Liver (tissue), 9 donors: Measurements from ENCODE around the gene PLIN4. TPM values are rescaled to one million over a fixed set of nuclear protein-coding genes. Genes with fewer than 3 reads are reported as not detected.

Experiments
- DNase-seq: peaks from one replicate; pipeline ENCODE4 v3.0.0-alpha.2; 2017; ENCODE audit warnings: low spot score
- H3K27ac ChIP-seq, 2 donors: one replicate each; pipeline ENCODE4 v1.7.0; 2013; ENCODE audit warnings: inconsistent platforms in 2 of 2, low read length in 2 of 2, control low read depth in 1 of 2, low read depth in 1 of 2, mild to moderate bottlenecking in 1 of 2
- H3K27me3 ChIP-seq, 4 donors: one replicate each; pipeline versions ENCODE4 v1.6.1 to v1.7.0; 2013; ENCODE audit warnings: low read length in 3 of 4, inconsistent platforms in 1 of 4, mild to moderate bottlenecking in 1 of 4, moderate library complexity in 1 of 4; ENCODE audit not compliant: control insufficient read depth in 4 of 4, insufficient read depth in 4 of 4
- H3K36me3 ChIP-seq, 4 donors: one replicate each; pipeline versions ENCODE4 v1.6.1 to v1.7.0; 2013; ENCODE audit warnings: low read length in 3 of 4, mild to moderate bottlenecking in 3 of 4, low read depth in 1 of 4, moderate library complexity in 1 of 4; ENCODE audit not compliant: control insufficient read depth in 4 of 4, insufficient read depth in 3 of 4
- H3K4me1 ChIP-seq, 4 donors: one replicate each; pipeline versions ENCODE4 v1.6.1 to v1.7.0; 2013; ENCODE audit warnings: low read length in 3 of 4, mild to moderate bottlenecking in 3 of 4, moderate library complexity in 1 of 4; ENCODE audit not compliant: control insufficient read depth in 4 of 4, insufficient read depth in 4 of 4
- H3K4me3 ChIP-seq, 3 donors: one replicate each; pipeline versions ENCODE4 v1.6.1 to v1.7.0; 2013; ENCODE audit warnings: low read length in 3 of 3, control low read depth in 1 of 3, low read depth in 1 of 3, mild to moderate bottlenecking in 1 of 3
- H3K9ac ChIP-seq, 2 donors: one replicate each; pipeline ENCODE4 v1.7.0; 2013; ENCODE audit warnings: low read length in 2 of 2, mild to moderate bottlenecking in 2 of 2, moderate library complexity in 2 of 2, control low read depth in 1 of 2, low read depth in 1 of 2
- H3K9me3 ChIP-seq, 4 donors: one replicate each; pipeline versions ENCODE4 v1.6.1 to v1.7.0; 2013; ENCODE audit warnings: low read length in 3 of 4; ENCODE audit not compliant: control insufficient read depth in 4 of 4
- CTCF ChIP-seq: fragments of 150-350 bp; IDR thresholded peaks from 2 replicates; pipeline ENCODE4 v1.5.1; 2017; ENCODE audit warnings: improper control_type of control experiment, low read depth, low read length; ENCODE audit not compliant: missing input control
- EGR1 ChIP-seq, 2 donors: IDR thresholded peaks; 2 replicates each; pipeline ENCODE4 v1.6.1; 2016 to 2018; ENCODE audit warnings: antibody characterized with exemption in 2 of 2, low read depth in 2 of 2
- FOXA1 ChIP-seq: IDR thresholded peaks from 2 replicates; pipeline ENCODE4 v1.6.1; 2016; ENCODE audit warnings: antibody characterized with exemption
- FOXA2 ChIP-seq: IDR thresholded peaks from 2 replicates; pipeline ENCODE4 v1.6.1; 2016; ENCODE audit warnings: antibody characterized with exemption
- GABPA ChIP-seq, 2 donors: IDR thresholded peaks in 1 of 2; conservative IDR thresholded peaks in 1 of 2; 2 replicates each; pipeline ENCODE4 v1.6.1; 2016; ENCODE audit warnings: antibody characterized with exemption in 2 of 2, mild to moderate bottlenecking in 1 of 2, moderate library complexity in 1 of 2
- HNF4A ChIP-seq, 2 donors: conservative IDR thresholded peaks; 2 replicates each; pipeline ENCODE4 v1.6.1; 2016; ENCODE audit warnings: antibody characterized with exemption in 2 of 2, mild to moderate bottlenecking in 2 of 2
- HNF4G ChIP-seq: IDR thresholded peaks from 2 replicates; pipeline ENCODE4 v1.6.1; 2016; ENCODE audit warnings: antibody characterized with exemption
- JUND ChIP-seq, 2 donors: IDR thresholded peaks; 2 replicates each; pipeline ENCODE4 v1.6.1; 2016; ENCODE audit warnings: antibody characterized with exemption in 2 of 2
- NR2F2 ChIP-seq: IDR thresholded peaks from 2 replicates; pipeline ENCODE4 v1.6.1; 2016; ENCODE audit warnings: antibody characterized with exemption
- RAD21 ChIP-seq, 2 donors: IDR thresholded peaks; 2 replicates each; pipeline ENCODE4 v1.6.1; 2016; ENCODE audit warnings: antibody characterized with exemption in 2 of 2, mild to moderate bottlenecking in 2 of 2
- RXRA ChIP-seq, 2 donors: IDR thresholded peaks; 2 replicates each; pipeline ENCODE4 v1.6.1; 2017 to 2018; ENCODE audit warnings: antibody characterized with exemption in 2 of 2, mild to moderate bottlenecking in 1 of 2
- SP1 ChIP-seq: IDR thresholded peaks from 2 replicates; pipeline ENCODE4 v1.6.1; 2018; ENCODE audit warnings: antibody characterized with exemption, mild to moderate bottlenecking
- TAF1 ChIP-seq: conservative IDR thresholded peaks from 2 replicates; pipeline ENCODE4 v1.6.1; 2016; ENCODE audit warnings: antibody characterized with exemption, mild to moderate bottlenecking
- YY1 ChIP-seq: IDR thresholded peaks from 2 replicates; pipeline ENCODE4 v1.6.1; 2016; ENCODE audit warnings: antibody characterized with exemption, mild to moderate bottlenecking
- WGBS: extraction: QIAGEN DNeasy Blood & Tissue Kit; methylation state at CpG from one replicate; pipeline ENCODE4 v1.1.7; 2013; 5-methylcytosine and 5-hydroxymethylcytosine counted together
- polyA plus RNA-seq, 2 donors: library from polyadenylated mRNA; stranded (reverse) in 1 of 2; unstranded in 1 of 2; fragments of 200-250 nt in 1 of 2; fragments of >200 nt in 1 of 2; fragmentation: Nextera tagmentation in 1 of 2; extraction: Ambion mirVana in 1 of 2; gene quantifications; one replicate each; pipeline versions ENCODE4 v1.2.1 to v1.2.3, GENCODE V29; 2013 to 2015
- total RNA-seq, 2 donors: library from RNA; depleted of rRNA; stranded (reverse); fragments of >200 nt; gene quantifications; one replicate each; pipeline ENCODE4 v1.2.3, GENCODE V29; 2014
- TF ChIP-seq, protein P1 (sequence below): IDR thresholded peaks from 2 replicates; pipeline ENCODE4 v1.6.1; 2016; ENCODE audit warnings: antibody characterized with exemption
- TF ChIP-seq, protein P2 (sequence below): IDR thresholded peaks from 2 replicates; pipeline ENCODE4 v1.6.1; 2016; ENCODE audit warnings: antibody characterized with exemption
- TF ChIP-seq, protein P3 (sequence below): IDR thresholded peaks from 2 replicates; pipeline ENCODE4 v1.6.1; 2016; ENCODE audit warnings: antibody characterized with exemption, mild to moderate bottlenecking
- TF ChIP-seq, protein P4 (sequence below): IDR thresholded peaks from 2 replicates; pipeline ENCODE4 v1.6.1; 2016; ENCODE audit warnings: antibody characterized with exemption
- donor health status: healthy.
- donor health status: healthy.
- donor health status: healthy.
- donor health status: healthy.
- donor health status: healthy.

Gene PLIN4
- total and polyA plus RNA-seq, 4 donors, result 3.1 to 49.1 (median 9.5) TPM

GRCh38 chr19:4523306-4524110, 5.2 kb upstream of the PLIN4 start (continued):
- TF ChIP-seq TAF1 (no peak), FOXA1 (no peak), GABPA (IDR thresholded peaks at IDR 0.05 in 1 of 2, conservative IDR thresholded peaks at IDR 0.05 in 1 of 2) (no peak)

- H3K4me1 ChIP-seq, result peaks cover 18 to 61% (median 56%) of the 10 kb centered on the region in 4 donors
- no peaks in the 10 kb centered on the region for H3K27me3 ChIP-seq
- no peak for DNase-seq
- no peak overlapping the region for H3K9ac ChIP-seq
- no peaks in the 10 kb centered on the region for H3K9me3 ChIP-seq
- no peak overlapping the region for H3K27ac ChIP-seq
- TF ChIP-seq SP1 (no peak), YY1 (no peak), HNF4G (no peak), TAF1 (no peak), RAD21 (IDR thresholded peaks at IDR 0.05) (no peak), FOXA1 (no peak), HNF4A (conservative IDR thresholded peaks at IDR 0.05) (no peak), FOXA2 (no peak), GABPA (IDR thresholded peaks at IDR 0.05 in 1 of 2, conservative IDR thresholded peaks at IDR 0.05 in 1 of 2) (no peak), EGR1 (IDR thresholded peaks at IDR 0.05; ENCODE audit: low read depth in 2 of 2) (no peak), RXRA (IDR thresholded peaks at IDR 0.05) (no peak), CTCF (no peak), NR2F2 (no peak), JUND (IDR thresholded peaks at IDR 0.05) (no peak)
- TF ChIP-seq, protein P1, sequence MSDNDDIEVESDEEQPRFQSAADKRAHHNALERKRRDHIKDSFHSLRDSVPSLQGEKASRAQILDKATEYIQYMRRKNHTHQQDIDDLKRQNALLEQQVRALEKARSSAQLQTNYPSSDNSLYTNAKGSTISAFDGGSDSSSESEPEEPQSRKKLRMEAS, result no peak
- TF ChIP-seq, protein P2, sequence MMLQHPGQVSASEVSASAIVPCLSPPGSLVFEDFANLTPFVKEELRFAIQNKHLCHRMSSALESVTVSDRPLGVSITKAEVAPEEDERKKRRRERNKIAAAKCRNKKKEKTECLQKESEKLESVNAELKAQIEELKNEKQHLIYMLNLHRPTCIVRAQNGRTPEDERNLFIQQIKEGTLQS, result no peak
- TF ChIP-seq, protein P3, sequence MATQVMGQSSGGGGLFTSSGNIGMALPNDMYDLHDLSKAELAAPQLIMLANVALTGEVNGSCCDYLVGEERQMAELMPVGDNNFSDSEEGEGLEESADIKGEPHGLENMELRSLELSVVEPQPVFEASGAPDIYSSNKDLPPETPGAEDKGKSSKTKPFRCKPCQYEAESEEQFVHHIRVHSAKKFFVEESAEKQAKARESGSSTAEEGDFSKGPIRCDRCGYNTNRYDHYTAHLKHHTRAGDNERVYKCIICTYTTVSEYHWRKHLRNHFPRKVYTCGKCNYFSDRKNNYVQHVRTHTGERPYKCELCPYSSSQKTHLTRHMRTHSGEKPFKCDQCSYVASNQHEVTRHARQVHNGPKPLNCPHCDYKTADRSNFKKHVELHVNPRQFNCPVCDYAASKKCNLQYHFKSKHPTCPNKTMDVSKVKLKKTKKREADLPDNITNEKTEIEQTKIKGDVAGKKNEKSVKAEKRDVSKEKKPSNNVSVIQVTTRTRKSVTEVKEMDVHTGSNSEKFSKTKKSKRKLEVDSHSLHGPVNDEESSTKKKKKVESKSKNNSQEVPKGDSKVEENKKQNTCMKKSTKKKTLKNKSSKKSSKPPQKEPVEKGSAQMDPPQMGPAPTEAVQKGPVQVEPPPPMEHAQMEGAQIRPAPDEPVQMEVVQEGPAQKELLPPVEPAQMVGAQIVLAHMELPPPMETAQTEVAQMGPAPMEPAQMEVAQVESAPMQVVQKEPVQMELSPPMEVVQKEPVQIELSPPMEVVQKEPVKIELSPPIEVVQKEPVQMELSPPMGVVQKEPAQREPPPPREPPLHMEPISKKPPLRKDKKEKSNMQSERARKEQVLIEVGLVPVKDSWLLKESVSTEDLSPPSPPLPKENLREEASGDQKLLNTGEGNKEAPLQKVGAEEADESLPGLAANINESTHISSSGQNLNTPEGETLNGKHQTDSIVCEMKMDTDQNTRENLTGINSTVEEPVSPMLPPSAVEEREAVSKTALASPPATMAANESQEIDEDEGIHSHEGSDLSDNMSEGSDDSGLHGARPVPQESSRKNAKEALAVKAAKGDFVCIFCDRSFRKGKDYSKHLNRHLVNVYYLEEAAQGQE, result no peak
- TF ChIP-seq, protein P4, sequence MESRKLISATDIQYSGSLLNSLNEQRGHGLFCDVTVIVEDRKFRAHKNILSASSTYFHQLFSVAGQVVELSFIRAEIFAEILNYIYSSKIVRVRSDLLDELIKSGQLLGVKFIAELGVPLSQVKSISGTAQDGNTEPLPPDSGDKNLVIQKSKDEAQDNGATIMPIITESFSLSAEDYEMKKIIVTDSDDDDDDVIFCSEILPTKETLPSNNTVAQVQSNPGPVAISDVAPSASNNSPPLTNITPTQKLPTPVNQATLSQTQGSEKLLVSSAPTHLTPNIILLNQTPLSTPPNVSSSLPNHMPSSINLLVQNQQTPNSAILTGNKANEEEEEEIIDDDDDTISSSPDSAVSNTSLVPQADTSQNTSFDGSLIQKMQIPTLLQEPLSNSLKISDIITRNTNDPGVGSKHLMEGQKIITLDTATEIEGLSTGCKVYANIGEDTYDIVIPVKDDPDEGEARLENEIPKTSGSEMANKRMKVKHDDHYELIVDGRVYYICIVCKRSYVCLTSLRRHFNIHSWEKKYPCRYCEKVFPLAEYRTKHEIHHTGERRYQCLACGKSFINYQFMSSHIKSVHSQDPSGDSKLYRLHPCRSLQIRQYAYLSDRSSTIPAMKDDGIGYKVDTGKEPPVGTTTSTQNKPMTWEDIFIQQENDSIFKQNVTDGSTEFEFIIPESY, result no peak
- peaks cover 0 to 16% (median 8%) of the 10 kb centered on the region in 4 donors for H3K36me3 ChIP-seq
- WGBS, result 91% methylated on average over 15 of the region's 15 CpGs
- H3K4me3 ChIP-seq, result no peak overlapping the region
Observed at GRCh38 chr19:4522291-4523002, 4.2 kb upstream of the PLIN4 start.
